GM23338 (cell line): ENCODE results near the gene PRDX3. TPM values are rescaled to one million over a fixed set of nuclear protein-coding genes. Genes with fewer than 3 reads are reported as not detected.

Experiments used
- ATAC-seq: fragments of 200-7000 bp; cut with Tn5 transposase; 3 replicates; pipeline ENCODE4 v1.9.1; 2020
- DNase-seq: peaks from one replicate; pipeline ENCODE4 v3.0.0-alpha.2; 2015; ENCODE audit warnings: low spot score
- H2AFZ ChIP-seq: fragments of 200-600 bp; sonication (generic); 2 replicates; pipeline ENCODE4 v1.8.0; 2016; ENCODE audit warnings: antibody characterized with exemption, mild to moderate bottlenecking, moderate library complexity
- H3F3A ChIP-seq: fragments of 200-600 bp; sonication (generic); replicated peaks from 2 replicates; pipeline ENCODE4 v1.8.0; 2017; ENCODE audit warnings: antibody characterized with exemption, mixed run types, low read depth
- H3K27ac ChIP-seq: fragments of 200-600 bp; sonication (generic); 2 replicates; pipeline ENCODE4 v1.6.1; 2016; ENCODE audit warnings: low read depth
- H3K27me3 ChIP-seq: fragments of 200-600 bp; sonication (generic); 2 replicates; pipeline ENCODE4 v1.8.0; 2016; ENCODE audit warnings: mild to moderate bottlenecking, mixed run types, moderate library complexity; ENCODE audit not compliant: insufficient read depth
- H3K36me3 ChIP-seq: fragments of 200-600 bp; sonication (generic); 2 replicates; pipeline ENCODE4 v1.8.0; 2016; ENCODE audit warnings: mild to moderate bottlenecking; ENCODE audit not compliant: insufficient read depth
- H3K4me1 ChIP-seq: fragments of 200-600 bp; sonication (generic); 2 replicates; pipeline ENCODE4 v1.8.0; 2016; ENCODE audit warnings: mild to moderate bottlenecking, moderate library complexity; ENCODE audit not compliant: insufficient read depth
- H3K4me2 ChIP-seq: fragments of 200-600 bp; sonication (generic); 2 replicates; pipeline ENCODE4 v1.7.1; 2017; ENCODE audit warnings: mixed run types
- H3K4me3 ChIP-seq: fragments of 200-600 bp; sonication (generic); 2 replicates; pipeline ENCODE4 v1.6.1; 2016; ENCODE audit warnings: mixed run types
- H3K79me2 ChIP-seq: fragments of 200-600 bp; sonication (generic); replicated peaks from 2 replicates; pipeline ENCODE4 v1.8.0; 2017; ENCODE audit warnings: mild to moderate bottlenecking; ENCODE audit not compliant: insufficient read depth
- H3K9me2 ChIP-seq: fragments of 200-600 bp; sonication (generic); 2 replicates; pipeline ENCODE4 v1.8.0; 2017; ENCODE audit not compliant: insufficient read depth
- H4K20me1 ChIP-seq: fragments of 200-600 bp; sonication (generic); replicated peaks from 2 replicates; pipeline ENCODE4 v1.8.0; 2017; ENCODE audit warnings: mild to moderate bottlenecking; ENCODE audit not compliant: insufficient read depth
- H3K27ac Mint-ChIP-seq: 2 replicates; pipeline ENCODE4 v1.8.0; 2020; ENCODE audit warnings: inconsistent platforms, mild to moderate bottlenecking, moderate library complexity, mixed read lengths
- H3K27me3 Mint-ChIP-seq: 3 replicates; pipeline ENCODE4 v1.8.0; 2022; ENCODE audit warnings: low read depth, mild to moderate bottlenecking, moderate library complexity, mixed read lengths, inconsistent platforms; ENCODE audit not compliant: insufficient read depth, poor library complexity
- H3K36me3 Mint-ChIP-seq: 3 replicates; pipeline ENCODE4 v1.8.0; 2021; ENCODE audit warnings: low read depth, mild to moderate bottlenecking, inconsistent platforms, moderate library complexity, mixed read lengths
- H3K4me1 Mint-ChIP-seq: 3 replicates; pipeline ENCODE4 v1.8.0; 2020; ENCODE audit warnings: mild to moderate bottlenecking, inconsistent platforms, mixed read lengths
- H3K4me3 Mint-ChIP-seq: 3 replicates; pipeline ENCODE4 v1.8.0; 2021; ENCODE audit warnings: moderate library complexity, mild to moderate bottlenecking, inconsistent platforms, mixed read lengths
- H3K9me3 Mint-ChIP-seq: 3 replicates; pipeline ENCODE4 v1.8.0; 2020; ENCODE audit warnings: moderate library complexity, mild to moderate bottlenecking, inconsistent platforms, mixed read lengths
- CTCF ChIP-seq, 2 experiments: fragments of 200-600 bp in 1 of 2; sonication (generic) in 1 of 2; conservative IDR thresholded peaks; 2 replicates each; pipeline versions ENCODE4 v1.5.1 to v1.6.1; 2016 to 2017; ENCODE audit warnings: antibody characterized with exemption in 2 of 2, low read depth in 2 of 2, mild to moderate bottlenecking in 2 of 2, moderate library complexity in 1 of 2
- ETS1 ChIP-seq: IDR thresholded peaks from 2 replicates; pipeline ENCODE4 v1.6.1; 2016; ENCODE audit warnings: antibody characterized with exemption
- EZH2 ChIP-seq: fragments of 200-600 bp; sonication (generic); IDR thresholded peaks from one replicate; pipeline ENCODE4 v1.8.0; 2017; ENCODE audit warnings: antibody characterized with exemption, mild to moderate bottlenecking, low read depth; ENCODE audit not compliant: unreplicated experiment
- EZH2phosphoT487 ChIP-seq: fragments of 200-600 bp; sonication (generic); IDR thresholded peaks from one replicate; pipeline ENCODE4 v1.8.1; 2018; ENCODE audit warnings: antibody characterized with exemption; ENCODE audit not compliant: unreplicated experiment
- JUNB ChIP-seq: IDR thresholded peaks from one replicate; pipeline ENCODE4 v1.6.1; 2016; ENCODE audit warnings: antibody characterized with exemption; ENCODE audit not compliant: unreplicated experiment
- NANOG ChIP-seq: IDR thresholded peaks from 2 replicates; pipeline ENCODE4 v1.6.1; 2016; ENCODE audit warnings: antibody characterized with exemption, borderline replicate concordance
- POLR2AphosphoS5 ChIP-seq: IDR thresholded peaks from 2 replicates; pipeline ENCODE4 v1.6.1; 2016; ENCODE audit warnings: antibody characterized with exemption, low read depth
- STAT1 ChIP-seq: IDR thresholded peaks from one replicate; pipeline ENCODE4 v1.6.1; 2016; ENCODE audit warnings: antibody characterized with exemption; ENCODE audit not compliant: unreplicated experiment
- ZNF331 ChIP-seq: fragments of 250-450 bp; sonication (Bioruptor Pico); IDR thresholded peaks from 2 replicates; pipeline ENCODE4 v1.5.0; 2020; ENCODE audit warnings: low read depth, mild to moderate bottlenecking, moderate library complexity
- ZNF462 ChIP-seq: fragments of 250-450 bp; sonication (Bioruptor Pico); IDR thresholded peaks from 2 replicates; pipeline ENCODE4 v1.5.0; 2020; ENCODE audit warnings: mild to moderate bottlenecking, moderate library complexity
- polyA plus RNA-seq: library from polyadenylated mRNA; unstranded; fragments of >200 nt; fragmentation: Nextera tagmentation; extraction: Ambion mirVana; gene quantifications from 2 replicates; pipeline ENCODE4 v1.2.1, GENCODE V29; 2016
- total RNA-seq: library from RNA; depleted of rRNA; stranded (reverse); fragments of >200 nt; shearing (Covaris generic); gene quantifications from 2 replicates; pipeline ENCODE4 v1.2.3, GENCODE V29; 2014

PRDX3 gene
- total and polyA plus RNA-seq, 2 experiments from 2014 or later, result 275 to 285 TPM

GRCh38 chr10:119221666-119222065 lies 43.1 kb upstream of the PRDX3 start (continued):
- TF ChIP-seq ZNF462, result no peak
- no peak for TF ChIP-seq STAT1
- TF ChIP-seq POLR2AphosphoS5, result no peak
- TF ChIP-seq NANOG, result no peak
- no peak for TF ChIP-seq EZH2
- no peak for TF ChIP-seq ETS1
- no peak for TF ChIP-seq JUNB
- TF ChIP-seq EZH2phosphoT487, result no peak
- no peak for TF ChIP-seq ZNF331 (CRISPR knock-in tag)

GRCh38 chr10:119221201-119221600 lies 42.6 kb upstream of the PRDX3 start:
- Histone ChIP-seq H2AFZ (no peak overlapping the region), H3K36me3 (no peaks in the 10 kb centered on the region), H3K4me2 (no peak overlapping the region), H3K79me2 (no peaks in the 10 kb centered on the region), H3K27me3 (no peaks in the 10 kb centered on the region), H3K27ac (no peak overlapping the region), H3K4me1 (peaks cover 5% of the 10 kb centered on the region; the same call in 1 of the 2 replicates), H3K9me2 (no peaks in the 10 kb centered on the region), H4K20me1 (no peaks in the 10 kb centered on the region), H3F3A (0 out of 2 replicates have a peak, but pooled peaks cover 3% of the 10 kb centered on the region), H3K4me3 (no peak overlapping the region)
- DNase-seq (no peak), ATAC-seq (no peak)
- Mint-ChIP-seq H3K36me3 (no peaks in the 10 kb centered on the region), H3K4me3 (no peak overlapping the region), H3K27ac (no peak overlapping the region), H3K4me1 (peaks cover 27% of the 10 kb centered on the region), H3K9me3 (no peaks in the 10 kb centered on the region), H3K27me3 (peaks cover 5% of the 10 kb centered on the region)
- TF ChIP-seq CTCF (conservative IDR thresholded peaks at IDR 0.05; ENCODE audit: low read depth in 2 of 2) (no peak), JUNB (no peak), STAT1 (no peak)
